GM19238 (cell line): ENCODE measurements around the gene PTPRM.
"Not testable (repeated sequence)": the region's sequence is repeated elsewhere in the genome, so short reads cannot be mapped to it uniquely, and the experiment has no call there.

Experiments
- DNase-seq: peaks from one replicate; pipeline ENCODE4 v3.0.0; 2011; ENCODE audit warnings: low spot score; ENCODE audit not compliant: insufficient read length

The PTPRM gene

GRCh38 chr18:7940971-7941370 lies 373.9 kb downstream of the PTPRM start:
- DNase-seq: no peak

- no peak for DNase-seq
Measured at GRCh38 chr18:7941533-7941932, 374.4 kb downstream of the PTPRM start.

GRCh38 chr18:7945882-7946281 lies 378.8 kb downstream of the PTPRM start:
- no peak for DNase-seq

- DNase-seq: no peak
Measured at GRCh38 chr18:7946734-7947377, 379.7 kb downstream of the PTPRM start.

GRCh38 chr18:7950380-7951136 lies 383.4 kb downstream of the PTPRM start:
- DNase-seq: no peak

- DNase-seq: no peak
Measured at GRCh38 chr18:7953095-7953958, 386.2 kb downstream of the PTPRM start.

GRCh38 chr18:7954238-7954637 lies 387.1 kb downstream of the PTPRM start:
- no peak for DNase-seq

GRCh38 chr18:7955175-7955574 lies 388.1 kb downstream of the PTPRM start:
- no peak for DNase-seq

- DNase-seq: no peak
Measured at GRCh38 chr18:7957297-7957696, 390.2 kb downstream of the PTPRM start.

- DNase-seq: no peak
Measured at GRCh38 chr18:7958081-7958896, 391.2 kb downstream of the PTPRM start.

GRCh38 chr18:7958897-7959146 lies 391.7 kb downstream of the PTPRM start:
- no peak for DNase-seq

GRCh38 chr18:7966682-7967081 lies 399.6 kb downstream of the PTPRM start:
- not testable (repeated sequence) for DNase-seq

GRCh38 chr18:7974200-7974874 lies 407.2 kb downstream of the PTPRM start:
- no peak for DNase-seq

- no peak for DNase-seq
Measured at GRCh38 chr18:7977897-7978296, 410.8 kb downstream of the PTPRM start.

- DNase-seq: no peak
Measured at GRCh38 chr18:7978834-7979233, 411.7 kb downstream of the PTPRM start.

- DNase-seq: no peak
Measured at GRCh38 chr18:7979714-7980113, 412.6 kb downstream of the PTPRM start.

GRCh38 chr18:7980136-7980535 lies 413.0 kb downstream of the PTPRM start:
- no peak for DNase-seq

- DNase-seq: no peak
Measured at GRCh38 chr18:7980656-7981055, 413.5 kb downstream of the PTPRM start.

- DNase-seq: no peak
Measured at GRCh38 chr18:7982216-7982615, 415.1 kb downstream of the PTPRM start.

- DNase-seq: no peak
Measured at GRCh38 chr18:7987284-7987976, 420.3 kb downstream of the PTPRM start.
